Inferior parietal cortex (tissue), 1 donor: ENCODE measurements around the gene S100A8.
"Not testable (repeated sequence)": the region's sequence is repeated elsewhere in the genome, so short reads cannot be mapped to it uniquely, and the experiment has no call there.

ENCODE experiments used
- DNase-seq: peaks from one replicate; pipeline ENCODE4 v3.0.0-alpha.2; 2016; ENCODE audit errors: extremely low spot score

S100A8 gene

DNA sequence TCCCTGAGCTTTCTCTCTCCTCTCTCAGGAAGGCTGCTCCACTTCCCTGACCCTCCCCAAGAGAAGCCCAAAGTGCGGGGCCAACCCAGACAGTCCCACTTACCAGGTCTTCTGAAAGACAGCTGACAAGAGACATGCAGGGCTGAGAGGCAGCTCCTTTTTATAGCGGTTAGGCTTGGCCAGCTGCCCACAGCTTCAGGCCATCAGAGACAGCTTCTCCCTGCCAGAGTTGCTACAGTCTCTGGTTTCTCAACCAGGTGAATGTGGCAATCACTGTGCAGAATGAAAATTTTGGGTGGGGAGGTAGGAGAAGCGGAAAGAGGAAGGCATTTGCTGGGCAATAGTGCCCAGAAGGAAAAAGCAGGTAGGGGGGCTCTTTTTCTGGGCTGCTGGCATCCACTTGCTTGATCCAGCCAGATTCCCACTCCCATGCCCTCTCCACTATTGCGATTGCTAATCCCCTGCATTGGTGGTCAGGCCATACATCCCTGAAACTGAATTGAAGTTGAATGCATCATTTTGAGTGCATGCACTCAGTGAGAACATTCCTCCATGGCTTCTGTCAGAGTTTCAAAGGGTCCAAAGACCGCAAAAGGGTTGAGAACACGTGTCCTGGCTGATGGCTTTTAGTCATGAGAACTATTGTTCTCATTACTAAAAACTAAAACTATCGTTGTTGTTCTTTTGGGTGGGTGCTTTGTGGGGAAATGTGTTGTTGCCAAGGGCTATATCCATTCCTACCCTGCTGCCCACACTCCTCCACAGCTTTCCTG is at the start of gene S100A8:
Gene S100A8, minus strand, starts transcription at position 136 of the 773 bp plus-strand sequence. CDS start 538 bp downstream, outside the sequence.
- no peak for DNase-seq

DNA sequence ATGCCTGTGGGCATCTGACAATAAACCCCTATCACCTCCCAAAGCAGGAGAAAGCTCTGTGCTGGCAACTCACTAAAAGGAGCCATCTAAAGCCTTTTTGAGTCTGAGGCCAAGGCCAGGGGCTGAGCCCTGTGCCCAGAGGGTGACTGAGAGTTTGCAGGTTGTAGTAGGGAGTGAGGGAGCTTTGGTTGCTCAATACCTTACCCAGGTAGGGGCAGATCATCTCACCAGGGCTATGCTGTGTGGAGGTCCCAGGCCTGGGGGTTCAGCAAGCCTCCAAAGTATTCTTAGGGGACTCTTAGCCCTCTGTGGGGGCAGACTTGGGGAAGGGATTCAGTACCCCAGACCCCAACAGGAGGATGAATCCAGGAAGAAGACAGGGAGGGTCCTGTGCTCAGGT is 48.4 kb upstream of the S100A8 start:
- DNase-seq: no peak

DNA sequence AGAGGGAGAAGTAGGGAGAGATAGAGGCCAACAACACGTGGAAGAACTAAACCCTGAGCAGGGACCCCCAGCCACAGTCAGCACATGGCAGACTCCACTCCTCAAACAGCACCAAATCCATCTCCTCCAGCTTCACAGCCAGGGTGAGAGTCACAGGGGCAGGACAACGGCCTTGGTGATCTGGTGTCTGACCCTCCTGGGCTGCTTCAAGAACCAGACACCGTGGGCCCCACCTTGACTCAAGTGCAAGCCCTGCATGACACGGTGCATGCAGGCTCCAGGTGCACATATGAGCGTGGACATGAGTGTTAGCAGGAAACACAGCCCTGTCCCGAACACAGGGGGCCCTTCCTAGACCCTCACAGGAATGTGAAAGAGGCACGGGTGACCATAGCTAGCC is 47.7 kb upstream of the S100A8 start:
- DNase-seq: no peak

DNA sequence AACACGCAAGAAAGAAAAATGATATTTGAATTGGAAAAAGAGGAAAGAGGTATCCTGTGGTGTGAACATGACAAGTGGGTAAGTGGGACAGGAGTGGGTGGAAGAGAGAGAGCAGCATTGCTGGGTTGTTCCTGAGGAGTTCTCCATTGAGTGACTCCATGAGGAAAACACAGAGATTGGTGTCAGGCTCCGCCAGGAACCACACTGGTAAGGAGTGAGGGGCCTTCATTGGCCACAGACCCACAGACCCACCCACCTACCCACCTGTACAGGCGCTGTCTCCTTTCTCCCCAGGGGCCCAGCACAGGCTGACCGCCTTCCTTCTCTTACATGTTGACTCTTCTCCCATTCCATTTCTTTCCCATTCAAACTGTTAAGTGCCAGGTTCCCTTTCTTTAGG is 46.4 kb upstream of the S100A8 start:
- DNase-seq: no peak

DNA sequence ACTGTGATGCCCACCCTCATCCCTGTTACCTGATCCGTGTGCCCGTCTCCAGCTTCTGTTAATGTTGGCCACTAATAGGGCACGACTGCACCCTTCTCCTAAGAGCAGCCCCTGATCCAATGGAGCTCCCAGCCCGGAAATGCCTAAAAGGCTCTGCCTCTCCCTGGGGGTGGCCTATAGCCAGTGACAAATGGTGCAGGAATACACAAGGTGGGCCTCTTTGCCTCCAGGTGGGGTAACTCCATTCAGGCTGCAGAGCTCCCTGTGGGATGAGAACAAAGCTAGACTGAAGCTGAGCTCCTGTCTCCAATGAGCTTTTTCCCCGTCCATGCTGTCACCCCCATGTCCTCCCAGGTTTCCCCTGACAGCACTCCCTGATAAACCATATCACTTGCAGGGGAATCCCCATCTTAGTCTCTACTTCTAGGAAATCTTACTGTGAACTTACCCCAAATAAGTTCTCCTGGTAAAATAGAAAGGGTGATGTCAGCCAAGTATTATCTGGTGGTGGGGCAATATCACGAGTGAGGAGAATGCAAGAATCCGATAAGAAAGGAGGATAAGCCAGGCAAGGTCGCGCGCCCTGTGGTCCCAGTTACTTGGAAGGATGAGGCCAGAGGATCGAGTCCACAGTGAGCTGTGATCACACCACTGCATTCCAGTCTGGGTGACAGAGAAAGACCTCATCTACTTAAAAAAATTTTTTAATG is 44.0 kb upstream of the S100A8 start:
- no peak for DNase-seq

DNA sequence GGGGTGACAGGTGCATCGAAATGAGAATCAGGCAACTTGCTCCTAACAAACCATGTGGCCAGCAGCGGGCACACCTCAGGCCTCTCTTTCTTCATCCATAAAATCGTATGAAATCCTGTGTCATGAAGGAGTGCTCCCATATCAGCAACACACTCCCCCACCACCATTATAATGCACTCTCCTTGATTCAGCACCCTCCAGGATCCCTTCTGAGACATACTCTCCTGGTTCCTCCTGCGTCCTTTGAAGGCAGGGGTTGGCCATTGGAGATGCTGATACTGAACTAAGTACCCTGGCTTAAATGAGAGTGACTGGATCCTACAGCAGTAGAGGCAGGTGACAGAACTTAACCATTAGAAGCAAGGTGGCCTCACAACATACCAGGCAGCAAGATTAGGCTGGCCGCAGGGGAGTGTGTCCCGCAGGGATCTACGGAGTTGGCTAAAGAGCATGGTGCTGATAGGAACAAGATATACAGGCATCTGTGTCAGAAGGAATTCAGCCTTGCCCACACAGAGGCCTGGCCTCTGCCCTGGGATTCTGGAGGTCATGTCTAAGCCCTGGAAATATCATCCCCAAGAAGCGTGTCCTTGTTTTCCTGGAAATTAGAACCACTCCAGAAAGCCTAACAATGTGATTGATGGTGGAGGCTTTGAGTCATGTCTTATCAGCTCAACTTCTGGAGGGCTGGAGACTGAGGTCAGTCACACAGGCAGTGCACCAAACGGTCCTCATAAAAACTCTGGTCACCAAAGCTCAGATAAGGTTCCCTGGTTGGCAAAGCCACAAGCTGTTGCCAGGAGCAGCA is 42.2 kb upstream of the S100A8 start:
- DNase-seq: peak; percentile 8

DNA sequence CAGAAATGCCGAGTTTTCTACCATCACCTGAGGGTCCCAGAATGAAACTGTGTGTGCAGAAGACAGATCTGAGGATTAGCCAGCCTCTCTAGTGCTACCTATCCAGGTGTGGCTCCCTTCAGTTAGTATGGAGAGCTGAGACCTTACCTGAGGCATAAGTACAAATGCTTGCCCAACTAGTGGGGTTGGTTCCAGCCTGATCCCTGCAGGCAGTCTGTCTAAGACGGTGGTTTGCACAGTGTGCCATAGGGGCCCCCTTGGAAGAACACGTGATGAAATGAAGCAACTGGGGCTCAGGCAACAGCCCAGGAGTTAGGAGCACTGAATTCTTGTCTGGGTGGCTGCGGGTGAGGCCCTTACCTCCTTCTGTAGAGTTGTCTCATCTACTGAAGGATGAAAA is 41.1 kb upstream of the S100A8 start:
- no peak for DNase-seq

DNA sequence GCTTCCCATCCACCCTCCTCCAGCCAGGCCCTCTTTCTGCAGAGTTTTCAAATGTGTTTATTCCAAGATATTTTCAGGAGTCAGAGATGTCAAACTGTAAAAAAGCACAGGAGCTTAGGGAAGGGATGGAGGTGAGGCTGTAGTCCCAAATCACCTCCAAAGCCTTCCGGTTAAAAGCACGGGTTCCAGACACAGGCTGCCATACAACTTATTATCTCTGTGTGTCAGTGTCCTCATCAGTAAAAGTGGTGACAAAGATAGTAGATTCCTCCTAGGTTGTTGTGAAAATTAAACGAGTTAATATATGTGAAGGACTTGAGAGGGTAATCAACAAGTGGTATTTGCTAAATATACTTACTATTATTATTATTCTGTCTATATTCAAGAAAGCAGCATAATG is 40.6 kb upstream of the S100A8 start:
- DNase-seq: no peak

DNA sequence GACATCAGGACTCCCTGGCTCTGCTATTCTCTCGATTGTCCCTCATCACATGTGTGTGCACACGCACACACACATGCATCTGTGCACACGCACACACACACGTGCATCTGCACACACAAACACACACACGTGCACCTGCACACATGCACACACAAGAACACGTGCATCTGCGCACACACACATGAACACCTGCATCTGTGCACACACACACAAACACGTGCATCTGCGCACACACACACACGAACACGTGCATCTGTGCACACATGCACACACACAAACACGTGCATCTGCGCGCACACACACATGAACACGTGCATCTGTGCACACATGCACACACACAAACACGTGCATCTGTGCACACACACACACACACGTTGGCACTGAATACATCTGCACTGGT is 40.1 kb upstream of the S100A8 start:
- no peak for DNase-seq

DNA sequence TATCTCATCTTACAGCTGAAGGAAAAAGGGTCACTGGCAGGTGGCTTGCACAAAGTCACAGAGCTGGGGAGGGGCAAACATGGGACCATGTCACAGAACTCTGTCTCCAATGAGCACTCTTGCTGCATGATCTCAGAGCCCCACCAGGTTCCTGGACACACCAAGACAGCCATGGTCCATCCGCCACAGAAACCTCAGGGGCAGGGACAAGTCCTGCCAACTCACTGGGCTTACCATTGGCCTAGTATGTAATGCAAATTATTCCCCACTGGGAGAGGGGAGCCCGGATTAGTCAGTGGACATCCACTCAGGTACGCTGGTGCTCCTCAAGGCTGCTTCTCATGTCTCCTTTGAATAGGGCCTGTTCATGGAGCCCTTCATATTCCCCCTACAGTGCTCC is 39.7 kb upstream of the S100A8 start:
- no peak for DNase-seq

DNA sequence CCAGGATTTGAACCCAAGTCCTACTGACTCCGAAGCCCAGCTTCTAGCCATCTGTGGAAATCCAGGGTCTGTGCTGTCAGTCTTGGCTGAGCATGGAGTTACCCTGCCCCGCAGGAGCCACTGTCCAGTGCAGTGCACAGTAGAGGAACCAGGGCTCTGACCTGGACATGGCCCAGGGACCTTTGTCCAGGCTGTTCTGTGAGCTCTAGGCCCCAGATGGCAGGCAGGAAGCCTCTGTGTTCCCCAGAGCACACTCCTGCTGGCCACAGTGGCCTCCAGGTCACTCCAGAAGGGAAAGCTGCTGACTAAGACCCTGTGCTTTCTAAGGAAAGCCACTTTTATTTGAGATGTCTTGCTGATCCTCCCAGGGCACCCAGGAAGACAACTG is 39.3 kb upstream of the S100A8 start:
- DNase-seq: no peak

DNA sequence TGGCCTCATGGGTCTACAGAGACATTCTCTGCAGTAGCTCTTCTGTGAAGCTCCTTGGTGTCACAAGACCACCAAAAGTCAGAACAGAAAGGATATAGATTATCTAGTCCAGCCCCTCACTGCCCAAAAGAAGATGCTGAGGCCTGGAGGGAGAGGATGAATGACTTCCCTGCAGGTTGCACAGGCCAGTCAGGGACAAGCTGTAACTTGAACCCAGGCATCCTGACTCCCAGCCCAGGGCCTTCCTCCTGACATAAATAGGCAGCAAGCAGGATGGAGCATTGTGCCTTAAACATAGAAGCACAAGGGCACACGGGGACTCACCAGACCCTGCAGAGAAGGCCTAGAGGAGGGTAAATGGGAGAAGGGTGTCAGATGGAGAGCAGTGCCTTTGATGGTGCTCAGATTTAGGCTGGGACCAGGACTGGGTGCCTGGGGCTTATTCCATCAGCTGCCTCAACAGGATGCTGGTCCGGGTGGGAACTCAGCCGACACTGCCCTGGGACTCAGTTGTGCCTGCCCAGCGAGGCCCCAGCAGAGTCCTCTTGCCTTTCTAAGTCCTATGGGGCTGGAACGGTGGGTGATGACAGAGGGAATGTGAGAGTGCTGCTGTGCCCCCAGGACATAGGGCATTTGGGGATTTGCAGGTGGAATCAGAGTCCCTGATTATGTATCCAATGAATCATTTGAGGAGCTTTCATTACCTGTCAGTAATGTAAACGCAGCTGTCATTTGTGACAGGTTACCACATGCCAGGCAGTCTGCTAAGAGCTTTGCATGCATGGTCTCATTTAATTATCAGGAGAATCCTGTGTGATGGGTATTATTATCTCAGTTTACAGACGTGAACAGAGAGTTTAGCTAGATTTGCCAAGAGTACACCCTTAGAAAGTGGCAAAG is 38.6 kb upstream of the S100A8 start:
- no peak for DNase-seq

DNA sequence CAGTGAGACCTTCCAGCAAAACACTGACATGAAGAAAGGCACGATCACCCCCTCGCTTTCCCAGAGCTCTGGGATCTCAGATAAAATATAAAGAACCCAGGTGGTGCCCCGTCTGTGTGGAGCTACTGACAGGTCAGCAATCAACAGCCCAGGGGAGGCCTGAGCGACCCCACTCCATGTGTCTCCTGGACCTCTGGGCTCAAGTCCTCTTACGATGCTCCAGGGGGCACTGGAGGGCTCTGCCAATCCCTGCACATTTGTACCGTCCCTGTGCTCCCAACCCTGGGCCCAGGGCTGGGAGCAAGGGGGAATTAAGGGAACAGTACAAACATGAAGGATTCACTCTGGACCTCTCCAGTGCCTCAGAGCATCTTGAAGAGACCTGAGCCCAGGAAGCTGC is 37.9 kb upstream of the S100A8 start:
- DNase-seq: no peak

DNA sequence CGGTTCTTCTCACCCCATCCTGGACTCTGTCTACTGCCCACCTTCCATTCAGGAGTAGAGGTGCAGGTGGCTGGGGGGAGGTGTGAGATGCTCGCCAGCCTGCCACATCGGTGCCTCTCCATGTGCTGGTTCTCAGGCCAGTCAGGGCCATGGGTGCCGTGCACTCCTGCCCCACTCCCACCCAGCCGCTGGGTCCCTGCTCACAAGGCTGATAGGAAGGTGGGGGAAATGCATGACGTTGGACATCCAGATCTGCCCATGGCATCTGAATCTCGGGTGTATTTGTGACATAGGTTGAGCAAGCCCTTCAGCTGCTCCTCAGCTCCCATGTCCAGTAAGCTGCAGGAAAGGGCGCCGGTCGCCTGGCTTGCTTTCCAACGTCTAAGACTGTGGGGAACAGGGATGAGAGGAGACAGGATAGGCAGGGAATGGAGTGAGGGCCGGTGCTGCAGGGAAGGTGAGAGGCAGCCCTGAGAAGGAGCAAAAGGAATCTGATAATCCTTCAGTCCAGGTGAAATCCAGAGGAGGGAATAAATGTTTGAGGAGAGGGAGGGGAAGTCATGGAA is 37.3 kb upstream of the S100A8 start:
- no peak for DNase-seq

DNA sequence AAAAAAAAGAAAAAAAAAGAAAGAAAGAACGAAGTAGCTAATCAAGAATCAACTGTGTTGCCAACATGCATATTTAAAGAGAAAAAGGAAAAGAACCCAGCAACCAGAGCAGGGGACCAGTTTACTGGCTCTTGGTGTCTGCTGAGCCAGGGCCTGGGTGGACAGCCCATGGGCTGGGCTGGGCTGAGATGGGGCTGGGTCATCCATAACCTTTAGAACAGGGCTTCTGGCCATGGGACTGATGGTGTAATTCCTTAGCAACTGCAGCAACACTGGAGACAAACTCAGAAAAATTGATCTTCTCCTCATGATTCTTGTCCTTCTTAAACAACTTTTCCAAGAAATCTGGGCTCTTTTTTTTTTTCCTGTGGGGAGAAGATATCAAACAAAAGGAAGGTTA is 35.9 kb upstream of the S100A8 start:
- no peak for DNase-seq

DNA sequence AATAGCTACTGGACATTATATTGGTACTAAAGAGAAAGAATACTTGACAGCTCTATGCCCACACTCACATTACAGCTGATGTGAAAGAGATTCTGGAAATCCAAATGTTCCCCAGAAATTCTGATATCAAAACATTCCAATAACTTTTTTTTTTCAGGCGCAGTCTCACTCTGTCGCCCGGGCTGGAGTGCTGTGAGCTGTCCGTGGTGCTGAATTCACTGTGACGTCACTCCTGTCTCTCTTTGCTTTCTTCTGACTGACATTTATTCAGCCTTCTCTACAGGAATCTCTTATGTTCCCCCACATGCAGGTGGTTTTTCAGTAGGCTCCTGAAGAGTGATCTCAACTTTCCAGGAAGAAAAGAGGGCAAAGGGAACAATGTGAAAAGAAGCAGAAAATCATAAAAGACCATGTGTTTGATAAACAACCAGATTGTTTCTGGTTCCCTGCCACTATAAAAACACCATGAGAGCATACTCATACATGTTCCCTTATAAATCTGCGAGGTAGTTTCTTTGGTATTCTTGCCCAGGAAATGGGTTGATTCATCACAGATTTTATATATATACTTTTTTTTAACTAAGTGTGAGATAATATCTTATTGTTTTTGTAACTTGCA is 31.7 kb upstream of the S100A8 start:
- peak; percentile 49 for DNase-seq

DNA sequence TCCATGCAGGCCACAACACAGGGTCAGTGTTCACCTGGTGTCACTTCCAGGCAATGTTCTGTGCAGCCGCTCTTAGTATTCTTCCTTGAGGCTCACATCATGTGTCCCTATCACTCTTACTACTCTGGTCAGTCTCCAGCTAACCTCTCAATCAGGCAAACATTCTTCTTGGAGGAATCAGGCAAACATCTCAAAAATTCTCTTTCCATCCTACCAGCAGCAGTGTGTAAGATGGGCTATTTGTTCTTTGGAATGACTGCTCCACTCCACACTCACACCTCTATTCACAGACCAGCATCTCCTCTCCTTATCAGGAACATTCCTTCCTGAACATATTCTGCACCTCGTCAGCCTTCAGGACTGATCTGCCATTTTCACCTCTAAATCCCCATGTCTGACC is 29.4 kb upstream of the S100A8 start:
- no peak for DNase-seq

DNA sequence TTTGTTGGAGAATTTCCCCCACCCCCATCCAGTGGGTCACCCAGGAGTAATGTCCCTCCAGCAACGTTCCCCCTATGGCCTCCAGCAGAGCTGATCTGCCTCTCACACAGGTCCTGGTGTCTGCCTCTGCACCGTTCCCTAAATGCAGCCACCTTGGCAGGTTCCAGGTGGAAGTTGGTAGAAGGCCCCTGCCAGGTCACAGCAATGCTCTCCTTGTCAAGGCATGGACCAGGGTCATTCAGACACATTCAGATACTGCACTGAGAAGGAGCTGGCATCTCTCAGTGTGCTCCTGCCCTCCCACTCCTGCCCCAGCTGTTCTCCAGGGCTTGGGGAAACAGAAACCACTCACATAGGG is 28.5 kb upstream of the S100A8 start:
- not testable (repeated sequence) for DNase-seq

DNA sequence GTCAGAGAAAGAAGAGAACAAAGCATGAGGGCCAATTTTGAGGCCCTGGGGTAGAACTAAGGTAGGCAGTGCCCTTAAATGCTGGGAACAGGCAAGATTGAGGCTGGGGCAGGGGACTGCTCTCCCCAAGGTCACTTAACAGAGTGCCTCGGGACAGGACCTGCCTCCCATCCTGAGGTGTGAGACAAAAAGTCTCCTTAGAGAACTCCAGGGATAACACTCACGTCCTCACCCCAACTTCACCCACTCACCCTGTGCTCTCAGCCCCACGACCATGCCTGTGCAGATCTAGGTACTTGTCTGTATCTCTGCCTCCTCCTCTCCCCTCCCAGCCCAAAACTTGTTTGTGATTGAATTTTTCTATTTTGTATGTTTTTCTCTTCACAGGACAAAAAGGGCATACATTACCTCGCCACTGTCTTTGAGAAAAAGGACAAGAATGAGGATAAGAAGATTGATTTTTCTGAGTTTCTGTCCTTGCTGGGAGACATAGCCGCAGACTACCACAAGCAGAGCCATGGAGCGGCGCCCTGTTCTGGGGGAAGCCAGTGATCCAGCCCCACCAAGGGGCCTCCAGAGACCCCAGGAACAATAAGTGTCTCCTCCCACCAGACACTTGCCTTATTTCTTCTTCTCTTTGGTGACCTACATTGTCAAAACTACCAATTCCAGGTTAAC is 28.0 kb upstream of the S100A8 start:
- DNase-seq: not testable (repeated sequence)
